A673 (cell line): ENCODE data around the gene VWA8. TPM values are rescaled to one million over a fixed set of nuclear protein-coding genes. Genes with fewer than 3 reads are reported as not detected.
"Not testable (repeated sequence)": the region's sequence is repeated elsewhere in the genome, so short reads cannot be mapped to it uniquely, and the experiment has no call there.

Source experiments
- BruUV-seq: library from RNA; stranded (reverse); fragments of 400-500 nt; replicated peaks from 2 replicates; lab custom pipeline; 2021; lab: Mats Ljungman, UMichigan
- CTCF ChIA-PET: fragments of 300-600 bp; sonication (Branson Sonifier 250); formaldehyde crosslinking; loops from one replicate; lab custom pipeline; 2022; ENCODE audit warnings: antibody characterized with exemption; lab: Charles Lee
- POLR2A ChIA-PET: fragments of 300-600 bp; sonication (Branson Sonifier 250); formaldehyde crosslinking; loops from one replicate; lab custom pipeline; 2022; ENCODE audit warnings: antibody characterized with exemption; ENCODE audit not compliant: low non-redundant PET; lab: Charles Lee
- DNase-seq: peaks from one replicate; pipeline ENCODE4 v3.0.0-alpha.2; 2015; ENCODE audit warnings: low spot score
- H3K27ac ChIP-seq: fragments of 200-600 bp; sonication (generic); 2 replicates; pipeline ENCODE4 v1.5.1; 2016; ENCODE audit warnings: mixed run types, low read depth, mild to moderate bottlenecking, mixed read lengths, antibody characterized with exemption, low read length; ENCODE audit not compliant: poor library complexity, severe bottlenecking
- H3K27me3 ChIP-seq: fragments of 200-600 bp; sonication (generic); replicated peaks from 2 replicates; pipeline ENCODE4 v1.6.1; 2017; ENCODE audit warnings: mixed run types, low read depth, mild to moderate bottlenecking, mixed read lengths, antibody characterized with exemption, low read length; ENCODE audit not compliant: insufficient read depth, poor library complexity
- H3K36me3 ChIP-seq: fragments of 200-600 bp; sonication (generic); 2 replicates; pipeline ENCODE4 v1.6.1; 2016; ENCODE audit warnings: mixed run types, mild to moderate bottlenecking, mixed read lengths, antibody characterized with exemption, low read length; ENCODE audit not compliant: insufficient read depth, poor library complexity, severe bottlenecking
- H3K4me1 ChIP-seq: fragments of 200-600 bp; sonication (generic); 2 replicates; pipeline ENCODE4 v1.6.1; 2017; ENCODE audit warnings: mixed run types, mild to moderate bottlenecking, mixed read lengths, antibody characterized with exemption, low read length; ENCODE audit not compliant: insufficient read depth, poor library complexity, severe bottlenecking
- H3K4me3 ChIP-seq: fragments of 200-600 bp; sonication (generic); 2 replicates; pipeline ENCODE4 v1.5.1; 2016; ENCODE audit warnings: low read depth, mixed run types, mild to moderate bottlenecking, mixed read lengths, low read length; ENCODE audit not compliant: poor library complexity, severe bottlenecking
- H3K9me3 ChIP-seq: fragments of 200-600 bp; sonication (generic); 2 replicates; pipeline ENCODE4 v1.6.1; 2016; ENCODE audit warnings: mixed run types, low read depth, mild to moderate bottlenecking, mixed read lengths, antibody characterized with exemption, low read length; ENCODE audit not compliant: poor library complexity, severe bottlenecking
- EZH2 ChIP-seq: fragments of 200-600 bp; sonication (generic); IDR thresholded peaks from 2 replicates; pipeline ENCODE4 v1.6.1; 2017; ENCODE audit warnings: borderline replicate concordance, low read depth, mild to moderate bottlenecking, mixed read lengths, antibody characterized with exemption, low read length; ENCODE audit not compliant: poor library complexity, severe bottlenecking
- intact Hi-C: fragments of 100-400 bp; cut with micrococcal nuclease; formaldehyde crosslinking; loops from one replicate; pipeline ENCODE4 v1.10.0; 2022; ENCODE audit not compliant: unreplicated experiment
- total RNA-seq: library from RNA; stranded (reverse); gene quantifications from 2 replicates; pipeline ENCODE4 v1.2.3, GENCODE V29; 2021
- TF ChIP-seq, protein P1 (sequence below): fragments of 300-800, 200-600 bp; sonication (generic); conservative IDR thresholded peaks from 2 replicates; pipeline ENCODE4 v1.5.1; 2017; ENCODE audit warnings: low read depth, mild to moderate bottlenecking, antibody characterized with exemption, low read length, moderate library complexity, mixed read lengths

Gene VWA8
- total RNA-seq, 1 experiment from 2014 or later = 18.5 TPM

DNA sequence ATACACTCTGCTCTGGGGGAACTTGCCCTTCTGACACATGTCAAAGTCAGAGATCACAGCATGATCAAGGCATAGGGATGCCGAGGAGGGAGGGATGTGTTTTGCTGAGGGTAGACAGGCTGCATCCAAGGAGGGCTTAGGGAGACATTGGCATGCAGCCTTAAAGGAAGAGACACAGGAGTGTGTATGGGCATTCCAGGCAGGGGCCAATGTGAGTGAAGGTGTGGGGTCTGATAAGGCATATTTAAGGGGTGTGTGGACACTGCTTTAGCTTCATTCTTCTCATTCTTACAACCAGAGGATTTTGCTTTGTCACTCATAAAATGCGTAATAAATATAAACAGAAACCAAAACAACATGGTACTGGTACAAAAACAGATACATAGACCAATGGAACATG is 310.2 kb downstream of the VWA8 start:
- Histone ChIP-seq H3K36me3 (no peaks in the 10 kb centered on the region), H3K27me3 (no peaks in the 10 kb centered on the region), H3K9me3 (no peaks in the 10 kb centered on the region), H3K4me1 (no peaks in the 10 kb centered on the region), H3K4me3 (no peak overlapping the region), H3K27ac (no peak overlapping the region)
- no TSS peak for BruUV-seq
- ChIA-PET POLR2A (no interaction called here), CTCF (no interaction called here)
- no peak for DNase-seq
- intact Hi-C loops = loop anchor here (10.0 kb wide), 1 partner anchor 296 kb away; no protein-coding TSS in a partner anchor
- TF ChIP-seq, protein P1, sequence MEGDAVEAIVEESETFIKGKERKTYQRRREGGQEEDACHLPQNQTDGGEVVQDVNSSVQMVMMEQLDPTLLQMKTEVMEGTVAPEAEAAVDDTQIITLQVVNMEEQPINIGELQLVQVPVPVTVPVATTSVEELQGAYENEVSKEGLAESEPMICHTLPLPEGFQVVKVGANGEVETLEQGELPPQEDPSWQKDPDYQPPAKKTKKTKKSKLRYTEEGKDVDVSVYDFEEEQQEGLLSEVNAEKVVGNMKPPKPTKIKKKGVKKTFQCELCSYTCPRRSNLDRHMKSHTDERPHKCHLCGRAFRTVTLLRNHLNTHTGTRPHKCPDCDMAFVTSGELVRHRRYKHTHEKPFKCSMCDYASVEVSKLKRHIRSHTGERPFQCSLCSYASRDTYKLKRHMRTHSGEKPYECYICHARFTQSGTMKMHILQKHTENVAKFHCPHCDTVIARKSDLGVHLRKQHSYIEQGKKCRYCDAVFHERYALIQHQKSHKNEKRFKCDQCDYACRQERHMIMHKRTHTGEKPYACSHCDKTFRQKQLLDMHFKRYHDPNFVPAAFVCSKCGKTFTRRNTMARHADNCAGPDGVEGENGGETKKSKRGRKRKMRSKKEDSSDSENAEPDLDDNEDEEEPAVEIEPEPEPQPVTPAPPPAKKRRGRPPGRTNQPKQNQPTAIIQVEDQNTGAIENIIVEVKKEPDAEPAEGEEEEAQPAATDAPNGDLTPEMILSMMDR = no peak
- no peak for TF ChIP-seq EZH2

DNA sequence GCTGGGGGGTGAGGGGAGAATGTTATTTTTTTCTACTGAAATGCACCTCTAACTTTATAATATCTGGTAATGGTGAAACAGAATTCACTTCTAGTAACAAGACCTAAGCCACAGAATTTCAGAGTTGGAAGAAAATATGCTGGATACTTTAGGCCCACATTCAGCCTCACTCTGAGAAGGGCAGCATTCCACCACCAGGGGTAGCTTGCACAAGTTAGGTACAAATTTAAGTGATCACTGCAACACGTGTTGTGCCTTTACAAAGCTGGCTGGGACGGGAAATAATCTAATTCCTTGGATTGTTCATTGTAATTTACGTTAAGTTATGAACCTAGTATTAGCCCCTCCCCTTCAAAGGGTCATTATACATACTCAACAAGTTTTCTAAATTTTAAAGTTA is 311.2 kb downstream of the VWA8 start:
- ChIA-PET POLR2A (no interaction called here), CTCF (no interaction called here)
- BruUV-seq = no TSS peak
- Histone ChIP-seq H3K27ac (no peak overlapping the region), H3K4me1 (no peaks in the 10 kb centered on the region), H3K36me3 (no peaks in the 10 kb centered on the region), H3K27me3 (no peaks in the 10 kb centered on the region), H3K9me3 (no peaks in the 10 kb centered on the region), H3K4me3 (no peak overlapping the region)
- DNase-seq = peak; percentile 24
- intact Hi-C loops = loop anchor here (10.0 kb wide), 2 partner anchors 295 to 595 kb away; no protein-coding TSS in a partner anchor
- TF ChIP-seq, protein P1 = peak; percentile 35
- no peak for TF ChIP-seq EZH2

DNA sequence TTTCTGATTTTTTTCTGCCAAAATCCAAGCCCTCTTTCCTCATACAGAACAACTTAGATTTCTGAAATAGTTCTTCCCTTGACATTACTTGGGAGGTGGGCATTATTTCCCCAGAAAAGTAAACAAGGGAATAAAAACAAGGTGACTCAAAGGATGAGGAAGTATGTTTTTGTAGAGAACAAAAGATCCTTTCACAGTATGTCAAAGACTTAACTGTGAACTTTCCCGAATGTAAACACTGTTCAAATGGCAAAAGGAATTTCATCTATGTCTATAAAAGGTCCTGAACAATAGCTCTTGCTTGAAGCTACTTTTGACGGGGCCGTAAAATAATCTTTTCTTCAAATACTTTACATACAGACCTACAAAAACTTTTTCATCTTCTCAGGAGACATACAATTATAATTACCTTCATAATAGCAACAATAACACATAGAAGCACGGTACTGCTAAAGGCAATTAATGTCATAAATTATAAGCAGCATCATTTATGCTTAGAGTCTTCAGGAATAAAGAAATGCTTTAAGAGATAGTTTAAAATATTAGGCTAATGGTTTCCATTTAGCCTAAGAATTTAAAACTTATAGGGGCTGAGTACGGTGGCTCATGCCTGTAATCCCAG is 312.5 kb downstream of the VWA8 start:
- DNase-seq = no peak

DNA sequence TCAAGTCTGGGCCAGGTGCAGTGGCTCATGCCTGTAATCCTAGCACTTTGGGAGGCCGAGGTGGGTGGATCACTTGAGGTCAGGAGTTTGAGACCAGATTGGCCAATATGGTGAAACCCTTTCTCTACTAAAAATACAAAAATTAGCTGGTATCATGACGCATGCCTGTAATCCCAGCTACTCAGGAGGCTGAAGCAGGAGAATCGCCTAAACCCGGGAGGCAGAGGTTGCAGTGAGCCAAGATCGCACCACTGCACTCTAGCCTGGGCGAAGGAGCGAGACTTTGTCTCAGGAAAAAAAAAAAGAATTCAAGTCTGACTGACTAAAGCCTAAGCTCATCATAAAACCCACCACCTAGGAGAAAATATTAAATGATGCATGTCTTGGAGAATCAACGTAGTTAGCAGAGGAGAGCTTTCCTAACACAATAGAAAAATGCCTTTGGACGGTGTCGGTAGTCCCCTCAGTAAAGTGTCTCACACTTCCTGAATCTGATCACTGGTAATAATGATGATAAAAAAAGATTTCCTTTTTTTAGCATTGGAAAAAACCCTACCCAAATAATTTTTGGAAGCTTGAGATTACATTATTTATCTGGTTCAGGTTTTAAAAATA is 313.1 kb downstream of the VWA8 start:
- BruUV-seq, H3K4me1 ChIP-seq, H3K4me3 ChIP-seq, H3K9me3 ChIP-seq, H3K36me3 ChIP-seq, H3K27ac ChIP-seq, POLR2A ChIA-PET, DNase-seq, H3K27me3 ChIP-seq: not testable (repeated sequence)
- intact Hi-C loops = loop anchor here (10.0 kb wide), 1 partner anchor 593 kb away; no protein-coding TSS in a partner anchor
- CTCF ChIA-PET = interaction anchor here (0.6 kb wide), 1 partner anchor 465 kb away, joined by 7 read pairs; no protein-coding TSS in a partner anchor

More for the DNA sequence above, 312.5 kb downstream of the VWA8 start:
- no peaks in the 10 kb centered on the region for H3K9me3 ChIP-seq
- H3K27me3 ChIP-seq = no peaks in the 10 kb centered on the region
- H3K27ac ChIP-seq = no peak overlapping the region
- H3K4me3 ChIP-seq = no peak overlapping the region
- TF ChIP-seq, protein P1 = no peak
- TF ChIP-seq EZH2 = no peak
- POLR2A ChIA-PET = no interaction called here
- no peaks in the 10 kb centered on the region for H3K4me1 ChIP-seq
- intact Hi-C loops = loop anchor here (10.0 kb wide), 1 partner anchor 594 kb away; no protein-coding TSS in a partner anchor
- no TSS peak for BruUV-seq
- no peaks in the 10 kb centered on the region for H3K36me3 ChIP-seq
- CTCF ChIA-PET = interaction anchor here (0.6 kb wide), 1 partner anchor 464 kb away, joined by 7 read pairs; no protein-coding TSS in a partner anchor
